NB4 (cell line): ENCODE results near the gene DIP2C.

ENCODE experiments used
- MYC ChIP-seq: IDR thresholded peaks from 2 replicates; pipeline ENCODE4 v1.6.1; 2011; ENCODE audit warnings: low read depth, low read length
- POLR2A ChIP-seq: IDR thresholded peaks from 2 replicates; pipeline ENCODE4 v1.6.1; 2011; ENCODE audit warnings: mild to moderate bottlenecking; ENCODE audit not compliant: insufficient read length; ENCODE audit errors: extremely low read depth
- TF ChIP-seq, protein P1 (sequence below): IDR thresholded peaks from one replicate; pipeline ENCODE4 v1.5.1; 2012; ENCODE audit warnings: low read depth, low read length

DNA sequence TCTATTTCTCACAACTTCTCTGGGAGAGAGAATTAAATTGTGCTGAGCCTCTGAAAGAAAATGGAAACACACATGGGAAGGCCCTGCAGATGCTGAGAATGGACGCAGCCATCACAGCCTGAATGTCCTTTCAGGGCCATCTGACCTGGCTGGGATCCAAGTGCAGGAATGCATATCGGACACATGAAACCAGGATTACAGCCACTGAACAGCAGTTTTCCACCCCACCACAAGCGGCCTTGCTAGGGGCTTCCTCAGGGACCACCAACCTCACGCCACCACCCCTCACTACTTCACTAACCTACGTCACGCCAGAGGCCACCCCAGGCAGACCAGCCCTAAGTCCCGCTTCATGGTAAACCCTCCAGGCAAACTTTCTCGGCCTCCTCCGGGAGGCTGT lies 103.3 kb downstream of the DIP2C start:
- TF ChIP-seq POLR2A (no peak), MYC (no peak)
- TF ChIP-seq, protein P1, sequence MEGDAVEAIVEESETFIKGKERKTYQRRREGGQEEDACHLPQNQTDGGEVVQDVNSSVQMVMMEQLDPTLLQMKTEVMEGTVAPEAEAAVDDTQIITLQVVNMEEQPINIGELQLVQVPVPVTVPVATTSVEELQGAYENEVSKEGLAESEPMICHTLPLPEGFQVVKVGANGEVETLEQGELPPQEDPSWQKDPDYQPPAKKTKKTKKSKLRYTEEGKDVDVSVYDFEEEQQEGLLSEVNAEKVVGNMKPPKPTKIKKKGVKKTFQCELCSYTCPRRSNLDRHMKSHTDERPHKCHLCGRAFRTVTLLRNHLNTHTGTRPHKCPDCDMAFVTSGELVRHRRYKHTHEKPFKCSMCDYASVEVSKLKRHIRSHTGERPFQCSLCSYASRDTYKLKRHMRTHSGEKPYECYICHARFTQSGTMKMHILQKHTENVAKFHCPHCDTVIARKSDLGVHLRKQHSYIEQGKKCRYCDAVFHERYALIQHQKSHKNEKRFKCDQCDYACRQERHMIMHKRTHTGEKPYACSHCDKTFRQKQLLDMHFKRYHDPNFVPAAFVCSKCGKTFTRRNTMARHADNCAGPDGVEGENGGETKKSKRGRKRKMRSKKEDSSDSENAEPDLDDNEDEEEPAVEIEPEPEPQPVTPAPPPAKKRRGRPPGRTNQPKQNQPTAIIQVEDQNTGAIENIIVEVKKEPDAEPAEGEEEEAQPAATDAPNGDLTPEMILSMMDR, result no peak
